Measurements from ENCODE around the gene NT5DC1.

NT5DC1 gene

DNA sequence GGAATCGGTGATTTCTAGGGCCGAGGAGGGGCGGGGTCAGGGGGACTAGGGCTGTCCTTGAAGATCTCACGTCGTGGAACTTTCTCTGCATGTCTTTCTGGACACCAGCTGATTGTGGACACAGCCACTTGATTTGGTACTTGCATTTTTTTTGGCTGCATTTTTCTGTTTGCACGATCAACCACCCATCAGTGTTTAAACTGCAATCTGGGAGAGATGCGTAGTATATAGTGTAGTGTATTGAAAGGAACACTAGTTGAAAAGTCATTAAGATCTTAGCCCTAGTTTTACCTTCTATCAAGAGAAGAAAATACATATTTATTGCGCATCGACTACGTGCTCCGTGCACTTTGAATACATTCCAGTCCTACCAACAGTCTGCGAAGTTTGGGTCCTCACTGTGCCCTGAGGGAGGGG lies 657 bp downstream of the NT5DC1 start:
- H2AFZ ChIP-seq (ENCODE audit: low read depth, low read length), result peak overlapping the region; percentile 78
- peaks cover 6% of the 10 kb centered on the region for H3K4me1 ChIP-seq (ENCODE audit: insufficient read depth, low read length)
- H3K27me3 ChIP-seq (ENCODE audit: insufficient read depth, low read length), result no peaks in the 10 kb centered on the region
- H3K9me3 ChIP-seq (ENCODE audit: low read length), result peaks cover under 1% of the 10 kb centered on the region
- H3K4me3 ChIP-seq (ENCODE audit: low read length), result peak overlapping the region; percentile 82
- H3K36me3 ChIP-seq (ENCODE audit: insufficient read depth, low read length), result no peaks in the 10 kb centered on the region

DNA sequence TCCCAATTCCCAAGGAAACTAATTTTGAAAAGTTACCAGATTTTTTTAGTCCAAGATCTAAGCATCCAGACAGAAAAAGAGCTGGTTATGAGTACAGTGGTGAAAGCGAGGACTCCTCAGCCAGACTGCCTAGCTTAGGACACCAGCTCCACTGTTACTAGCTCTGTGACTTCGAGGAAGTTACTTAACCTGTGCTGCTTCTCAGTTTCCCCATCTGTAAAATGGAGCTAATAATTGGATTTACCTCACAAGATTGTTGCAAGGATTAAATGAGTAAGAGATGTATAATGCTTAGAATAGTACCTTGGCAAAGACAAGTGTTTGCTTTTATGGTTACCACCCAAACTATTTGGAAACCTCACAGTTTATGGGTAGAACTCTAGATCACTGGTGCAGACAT lies 1.1 kb downstream of the NT5DC1 start:
- H3K4me3 ChIP-seq (ENCODE audit: low read length), result peak overlapping the region; percentile 82
- H3K4me1 ChIP-seq (ENCODE audit: insufficient read depth, low read length), result peaks cover 6% of the 10 kb centered on the region
- H2AFZ ChIP-seq (ENCODE audit: low read depth, low read length), result peak overlapping the region; percentile 78
- H3K27me3 ChIP-seq (ENCODE audit: insufficient read depth, low read length), result no peaks in the 10 kb centered on the region
- no peaks in the 10 kb centered on the region for H3K9me3 ChIP-seq (ENCODE audit: low read length)
- H3K36me3 ChIP-seq (ENCODE audit: insufficient read depth, low read length), result no peaks in the 10 kb centered on the region

DNA sequence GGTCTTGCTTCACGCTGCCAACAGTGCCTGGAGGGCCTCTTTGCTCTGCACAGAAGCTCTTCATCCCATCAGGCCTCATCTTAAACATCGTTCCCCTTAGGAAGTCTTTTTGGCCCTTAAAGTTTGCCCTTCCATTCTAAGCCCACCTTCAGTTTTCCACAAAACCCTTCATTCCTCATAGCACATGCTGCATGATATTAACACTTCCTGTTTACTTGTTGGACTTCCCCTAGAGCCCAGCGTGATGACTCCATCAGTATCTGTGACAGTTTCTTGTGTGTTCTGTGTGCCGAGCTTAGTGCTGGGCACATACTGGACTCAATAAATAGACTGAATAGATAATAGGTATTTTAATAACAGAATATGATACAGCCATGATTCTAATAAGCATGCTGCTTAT lies 2.2 kb downstream of the NT5DC1 start:
- Histone ChIP-seq H3K27me3 (ENCODE audit: insufficient read depth, low read length) (no peaks in the 10 kb centered on the region), H3K4me1 (ENCODE audit: insufficient read depth, low read length) (peaks cover 6% of the 10 kb centered on the region), H3K36me3 (ENCODE audit: insufficient read depth, low read length) (no peaks in the 10 kb centered on the region), H2AFZ (ENCODE audit: low read depth, low read length) (no peak overlapping the region), H3K4me3 (ENCODE audit: low read length) (no peak overlapping the region), H3K9me3 (ENCODE audit: low read length) (no peaks in the 10 kb centered on the region)

DNA sequence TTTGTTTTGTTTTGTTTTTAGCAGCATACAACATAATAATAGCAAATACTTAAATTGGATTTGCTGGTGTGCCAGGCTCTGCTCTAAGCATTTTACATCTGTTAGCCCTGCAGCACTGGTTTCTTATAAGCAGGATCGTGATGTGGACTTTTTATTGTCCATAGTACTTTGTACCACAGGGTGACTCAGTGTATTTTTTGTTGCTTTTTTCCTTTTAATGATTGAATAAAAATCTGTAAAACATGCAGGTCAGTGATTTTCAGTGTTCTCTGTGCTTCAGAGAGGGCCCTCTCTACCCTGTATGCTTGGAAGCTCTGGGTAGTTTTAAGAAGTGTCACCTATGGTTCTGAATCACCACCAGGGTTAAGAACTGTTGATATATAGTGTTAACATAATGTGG lies 4.0 kb downstream of the NT5DC1 start:
- Histone ChIP-seq H3K4me1 (ENCODE audit: insufficient read depth, low read length) (peaks cover 11% of the 10 kb centered on the region), H3K4me3 (ENCODE audit: low read length) (no peak overlapping the region), H3K36me3 (ENCODE audit: insufficient read depth, low read length) (no peaks in the 10 kb centered on the region), H3K9me3 (ENCODE audit: low read length) (no peaks in the 10 kb centered on the region), H3K27me3 (ENCODE audit: insufficient read depth, low read length) (no peaks in the 10 kb centered on the region), H2AFZ (ENCODE audit: low read depth, low read length) (no peak overlapping the region)

DNA sequence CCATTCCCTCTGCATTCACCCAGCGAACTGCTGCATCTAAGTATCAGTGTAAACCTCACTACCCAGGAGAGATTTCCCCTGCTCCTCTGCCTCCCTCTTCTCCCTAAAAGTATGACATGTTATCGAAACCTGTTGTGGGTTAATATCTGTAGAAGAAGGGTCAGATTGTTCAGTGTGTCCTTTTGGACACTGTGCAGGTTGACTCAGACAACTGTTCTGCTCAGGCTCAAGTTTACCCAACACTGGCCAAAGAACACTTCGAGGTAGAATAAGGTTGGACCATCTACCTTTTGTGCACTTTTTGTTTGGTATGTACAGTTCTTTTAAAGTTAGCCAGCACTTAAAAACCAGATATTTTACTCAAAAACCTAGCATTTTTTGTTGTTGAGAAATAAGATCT lies 4.6 kb downstream of the NT5DC1 start:
- Histone ChIP-seq H3K9me3 (ENCODE audit: low read length) (no peaks in the 10 kb centered on the region), H3K4me3 (ENCODE audit: low read length) (no peak overlapping the region), H3K4me1 (ENCODE audit: insufficient read depth, low read length) (peaks cover 11% of the 10 kb centered on the region), H2AFZ (ENCODE audit: low read depth, low read length) (no peak overlapping the region), H3K36me3 (ENCODE audit: insufficient read depth, low read length) (no peaks in the 10 kb centered on the region), H3K27me3 (ENCODE audit: insufficient read depth, low read length) (no peaks in the 10 kb centered on the region)

DNA sequence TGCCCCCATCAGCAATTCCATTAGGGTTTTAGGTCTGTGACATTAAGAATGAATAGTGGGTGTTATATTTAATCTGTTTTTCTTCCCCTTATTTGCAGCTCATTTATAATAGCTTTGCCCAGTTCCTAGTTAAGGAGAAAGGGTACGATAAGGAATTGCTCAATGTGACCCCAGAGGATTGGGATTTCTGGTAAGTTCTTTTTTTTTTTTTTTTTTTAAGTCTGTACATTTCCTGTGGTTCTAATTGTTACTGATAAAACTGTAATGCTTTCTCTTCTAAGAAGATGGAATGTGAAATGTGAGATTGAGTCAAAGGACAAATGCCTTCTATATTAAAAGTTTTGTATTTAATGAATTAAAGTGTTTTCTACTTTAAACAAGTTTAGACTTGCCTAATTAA lies 5.5 kb downstream of the NT5DC1 start:
- Histone ChIP-seq H3K4me3 (ENCODE audit: low read length) (no peak overlapping the region), H3K27me3 (ENCODE audit: insufficient read depth, low read length) (no peaks in the 10 kb centered on the region)

DNA sequence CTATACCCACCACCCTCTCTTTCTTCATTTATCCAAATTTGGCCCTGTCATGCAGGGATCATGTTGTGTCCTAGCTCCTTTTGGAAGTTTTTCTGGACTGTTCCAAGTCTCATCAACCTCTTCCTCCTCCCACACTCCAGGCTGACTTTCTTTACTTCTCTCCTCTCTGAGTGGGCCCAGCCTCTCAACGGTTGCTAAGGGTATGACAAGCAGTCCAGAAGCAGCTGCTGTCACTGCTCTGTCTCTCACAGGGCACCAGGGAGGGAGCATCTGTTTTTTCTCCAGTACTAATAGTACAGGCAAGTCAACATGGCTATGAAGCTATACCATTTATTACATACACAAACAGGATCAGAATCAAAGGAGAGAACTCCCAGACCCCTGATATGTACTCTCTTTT lies 8.2 kb downstream of the NT5DC1 start:
- Histone ChIP-seq H3K4me1 (ENCODE audit: insufficient read depth, low read length) (peaks cover 5% of the 10 kb centered on the region), H2AFZ (ENCODE audit: low read depth, low read length) (no peak overlapping the region), H3K36me3 (ENCODE audit: insufficient read depth, low read length) (peaks cover 9% of the 10 kb centered on the region), H3K9me3 (ENCODE audit: low read length) (no peaks in the 10 kb centered on the region), H3K4me3 (ENCODE audit: low read length) (no peak overlapping the region), H3K27me3 (ENCODE audit: insufficient read depth, low read length) (no peaks in the 10 kb centered on the region)

More for the DNA sequence above, 5.5 kb downstream of the NT5DC1 start:
- Histone ChIP-seq H2AFZ (ENCODE audit: low read depth, low read length) (no peak overlapping the region), H3K4me1 (ENCODE audit: insufficient read depth, low read length) (peaks cover 11% of the 10 kb centered on the region), H3K36me3 (ENCODE audit: insufficient read depth, low read length) (peaks cover 8% of the 10 kb centered on the region), H3K9me3 (ENCODE audit: low read length) (no peaks in the 10 kb centered on the region)

DNA sequence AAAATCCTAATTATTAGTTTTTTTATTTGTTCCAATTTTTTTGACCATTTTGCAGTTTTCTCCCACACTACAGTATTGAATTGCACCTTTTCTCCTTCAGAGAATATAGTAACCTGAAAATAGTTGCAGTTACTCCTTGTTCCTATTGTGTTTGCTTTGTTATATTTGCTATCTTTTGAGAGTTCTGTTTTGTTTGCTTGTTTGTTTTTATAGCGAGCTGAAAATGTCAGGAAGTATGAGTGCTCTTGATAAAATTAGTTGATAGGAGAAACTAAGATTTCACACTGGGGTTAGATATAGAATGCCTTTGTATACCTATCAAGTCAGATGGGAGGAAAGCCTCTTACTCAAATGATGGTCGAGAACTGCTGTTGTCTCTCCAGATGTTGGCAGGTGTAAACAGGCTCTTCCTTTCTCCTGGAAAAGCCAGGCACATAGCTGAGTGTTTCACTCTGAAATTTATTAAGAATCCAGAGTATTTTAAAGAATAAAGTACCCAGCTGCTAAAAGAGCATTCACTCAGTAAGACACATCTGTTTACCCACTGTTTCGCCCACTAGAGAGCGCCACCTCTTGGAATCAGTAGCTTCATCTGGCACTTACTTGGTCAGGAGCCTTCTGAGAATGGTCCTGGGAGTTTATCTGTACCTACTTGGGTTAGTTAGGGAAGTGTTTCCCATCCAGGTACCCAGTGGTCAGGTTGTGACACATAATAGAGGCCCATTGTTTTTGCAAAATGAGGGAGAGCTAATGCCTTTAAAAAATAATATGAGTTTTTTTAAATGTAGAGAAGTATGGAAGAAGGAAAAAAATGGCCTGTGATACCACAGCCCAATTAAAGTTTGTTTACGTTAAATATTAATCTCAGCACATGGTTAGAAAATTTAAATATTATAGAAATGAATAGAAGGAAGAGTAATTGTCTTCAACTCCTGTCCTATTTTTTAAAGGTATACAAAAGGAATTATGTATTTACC lies 11.2 kb downstream of the NT5DC1 start:
- peaks cover 12% of the 10 kb centered on the region for H3K36me3 ChIP-seq (ENCODE audit: insufficient read depth, low read length)

DNA sequence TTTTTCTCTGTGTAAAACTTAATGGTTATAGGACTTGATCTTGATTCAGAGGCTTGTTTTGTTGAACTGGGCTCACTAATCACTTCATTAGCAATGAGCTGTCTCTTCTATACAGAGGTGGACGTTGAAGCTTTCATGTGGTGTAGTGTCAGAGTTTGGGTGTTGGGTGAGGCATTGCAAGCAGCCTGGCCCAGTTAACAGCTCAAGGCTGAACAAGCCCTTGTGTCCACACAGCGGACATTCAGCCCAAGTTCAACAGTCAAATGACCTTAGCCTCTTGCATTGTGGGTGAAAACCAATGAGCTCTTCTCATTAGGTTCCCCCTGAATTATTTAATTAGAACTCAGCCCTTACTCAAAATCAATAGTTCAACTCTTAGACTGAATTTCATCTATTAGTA lies 12.7 kb downstream of the NT5DC1 start:
- Histone ChIP-seq H2AFZ (ENCODE audit: low read depth, low read length) (no peak overlapping the region), H3K27me3 (ENCODE audit: insufficient read depth, low read length) (no peaks in the 10 kb centered on the region), H3K4me1 (ENCODE audit: insufficient read depth, low read length) (peaks cover 5% of the 10 kb centered on the region), H3K36me3 (ENCODE audit: insufficient read depth, low read length) (peaks cover 12% of the 10 kb centered on the region), H3K4me3 (ENCODE audit: low read length) (no peak overlapping the region), H3K9me3 (ENCODE audit: low read length) (no peaks in the 10 kb centered on the region)

More for the DNA sequence above, 11.2 kb downstream of the NT5DC1 start:
- Histone ChIP-seq H3K4me3 (ENCODE audit: low read length) (no peak overlapping the region), H3K4me1 (ENCODE audit: insufficient read depth, low read length) (peaks cover 5% of the 10 kb centered on the region), H3K9me3 (ENCODE audit: low read length) (no peaks in the 10 kb centered on the region), H2AFZ (ENCODE audit: low read depth, low read length) (no peak overlapping the region), H3K27me3 (ENCODE audit: insufficient read depth, low read length) (no peaks in the 10 kb centered on the region)

DNA sequence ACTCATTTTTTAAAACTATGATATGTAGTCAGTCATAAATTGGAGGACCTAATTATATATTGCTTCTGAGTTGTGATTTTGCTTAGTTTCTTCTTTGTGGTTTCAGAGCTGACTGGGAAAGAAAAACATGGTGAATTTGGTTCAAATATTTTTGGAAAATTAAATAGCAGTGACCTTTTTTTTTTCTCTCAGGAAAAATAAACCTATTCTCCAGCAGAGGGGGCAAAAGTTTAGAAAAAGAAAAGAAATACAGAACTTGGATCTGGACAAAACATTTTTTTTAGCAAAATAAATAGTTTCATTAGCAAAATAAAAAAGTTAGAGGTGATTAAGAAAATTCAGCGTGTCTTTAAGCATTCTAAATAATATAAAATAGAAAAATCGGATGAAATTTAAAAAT lies 15.1 kb downstream of the NT5DC1 start:
- Histone ChIP-seq H2AFZ (ENCODE audit: low read depth, low read length) (no peak overlapping the region), H3K27me3 (ENCODE audit: insufficient read depth, low read length) (no peaks in the 10 kb centered on the region), H3K4me1 (ENCODE audit: insufficient read depth, low read length) (peaks cover 5% of the 10 kb centered on the region), H3K9me3 (ENCODE audit: low read length) (peaks cover 3% of the 10 kb centered on the region), H3K36me3 (ENCODE audit: insufficient read depth, low read length) (peaks cover 8% of the 10 kb centered on the region), H3K4me3 (ENCODE audit: low read length) (no peak overlapping the region)

DNA sequence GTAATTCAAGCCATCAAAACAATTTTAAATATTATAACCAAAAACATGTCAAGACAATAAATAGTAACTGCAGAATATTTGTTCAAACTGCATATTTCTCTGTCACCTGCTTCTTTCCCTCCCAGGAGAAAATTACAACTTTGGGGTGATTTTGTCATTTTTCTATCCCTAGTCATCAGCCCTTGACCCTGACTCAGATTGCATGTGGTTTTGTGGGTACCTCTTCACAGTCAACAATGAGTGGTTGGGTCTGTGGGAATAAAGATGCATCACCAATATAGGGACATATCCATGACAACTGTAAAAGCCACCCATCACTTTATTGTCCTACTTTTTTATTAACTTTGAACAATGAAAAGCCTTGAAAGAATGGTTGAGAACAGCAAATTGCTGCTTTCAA lies 18.0 kb downstream of the NT5DC1 start:
- Histone ChIP-seq H3K27me3 (ENCODE audit: insufficient read depth, low read length) (no peaks in the 10 kb centered on the region), H2AFZ (ENCODE audit: low read depth, low read length) (no peak overlapping the region), H3K4me3 (ENCODE audit: low read length) (no peak overlapping the region), H3K9me3 (ENCODE audit: low read length) (peaks cover 4% of the 10 kb centered on the region), H3K4me1 (ENCODE audit: insufficient read depth, low read length) (peaks cover 5% of the 10 kb centered on the region), H3K36me3 (ENCODE audit: insufficient read depth, low read length) (peaks cover 4% of the 10 kb centered on the region)

DNA sequence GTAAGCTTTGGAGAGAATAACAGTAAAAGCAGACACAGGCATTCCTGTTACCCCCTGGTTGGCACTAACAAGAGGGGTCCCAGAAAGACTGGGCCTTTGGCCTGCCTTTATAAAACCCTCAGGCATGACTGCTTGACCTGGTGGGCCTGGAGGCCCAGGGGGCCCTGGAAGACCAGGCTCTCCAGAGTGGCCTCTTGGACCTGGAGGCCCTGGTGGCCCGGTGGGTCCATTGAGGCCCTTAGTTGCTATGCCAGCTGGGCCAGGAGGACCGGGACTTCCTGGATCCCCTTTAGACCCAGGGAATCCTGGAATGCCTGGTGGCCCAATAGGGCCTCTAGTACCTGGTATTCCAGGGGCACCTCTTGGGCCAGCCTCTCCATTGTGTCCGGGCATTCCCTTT lies 19.8 kb downstream of the NT5DC1 start:
- peaks cover 5% of the 10 kb centered on the region for H3K4me1 ChIP-seq (ENCODE audit: insufficient read depth, low read length)
- no peaks in the 10 kb centered on the region for H3K36me3 ChIP-seq (ENCODE audit: insufficient read depth, low read length)
- H3K4me3 ChIP-seq (ENCODE audit: low read length), result no peak overlapping the region
- H2AFZ ChIP-seq (ENCODE audit: low read depth, low read length), result no peak overlapping the region
- no peaks in the 10 kb centered on the region for H3K27me3 ChIP-seq (ENCODE audit: insufficient read depth, low read length)
- H3K9me3 ChIP-seq (ENCODE audit: low read length), result peaks cover 4% of the 10 kb centered on the region

DNA sequence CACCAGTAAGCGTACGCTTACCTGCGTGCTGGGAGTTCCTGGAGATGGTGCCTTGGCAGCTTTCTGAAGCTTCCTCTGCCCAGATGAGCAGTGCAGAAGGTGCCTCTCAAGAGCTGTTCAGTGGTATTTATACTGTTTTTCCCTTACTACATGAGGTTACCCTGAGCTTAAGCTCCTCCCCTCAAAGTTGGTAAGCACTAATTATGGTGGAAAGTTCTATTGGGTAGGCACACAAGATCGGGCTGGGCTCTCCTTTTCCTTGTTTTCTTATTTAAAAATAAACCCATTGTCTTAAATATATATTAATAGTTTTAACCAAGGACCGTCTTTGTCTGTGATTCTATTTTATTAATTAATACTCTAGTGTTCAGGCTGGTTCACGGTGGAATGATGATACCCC lies 25.4 kb downstream of the NT5DC1 start, which contains the start of gene COL10A1:
Gene COL10A1, minus strand, starts transcription at position 101 of the 400 bp plus-strand sequence. CDS start 640 bp downstream, outside the sequence.
- no peaks in the 10 kb centered on the region for H3K27me3 ChIP-seq (ENCODE audit: insufficient read depth, low read length)
- H3K4me3 ChIP-seq (ENCODE audit: low read length), result no peak within 1 kb of the TSS
- no peaks in the 10 kb centered on the region for H3K4me1 ChIP-seq (ENCODE audit: insufficient read depth, low read length)
- no peaks in the 10 kb centered on the region for H3K36me3 ChIP-seq (ENCODE audit: insufficient read depth, low read length)
- no peak within 1 kb of the TSS for H2AFZ ChIP-seq (ENCODE audit: low read depth, low read length)
- no peaks in the 10 kb centered on the region for H3K9me3 ChIP-seq (ENCODE audit: low read length)
